Gastroesophageal sphincter (tissue), 3 donors: ENCODE data around the gene ATP6V1E1.

Experiments
- CTCF ChIP-seq, 4 experiments: fragments of 200-600 bp in 2 of 4; fragments of 450-650 bp in 2 of 4; sonication (generic) in 1 of 4; IDR thresholded peaks; one replicate each; pipeline ENCODE4 v1.5.1; 2017 to 2019; ENCODE audit warnings: antibody characterized with exemption in 4 of 4, mild to moderate bottlenecking in 2 of 4, moderate library complexity in 2 of 4
- POLR2A ChIP-seq, 2 donors: fragments of 450-650 bp; IDR thresholded peaks; one replicate each; pipeline ENCODE4 v1.6.1; 2017; ENCODE audit warnings: antibody characterized with exemption in 2 of 2, mild to moderate bottlenecking in 2 of 2, moderate library complexity in 1 of 2

- TF ChIP-seq POLR2A (IDR thresholded peaks at IDR 0.05) (no peak), CTCF (IDR thresholded peaks at IDR 0.05) (no peak)
Observed at GRCh38 chr22:17575681-17576080, 52.9 kb downstream of the ATP6V1E1 start.
